PC-3 (cell line): ENCODE results near the gene LIG3. TPM values are rescaled to one million over a fixed set of nuclear protein-coding genes. Genes with fewer than 3 reads are reported as not detected.
A peak's percentile ranks its signal among the peaks of the same experiment; 100 is the strongest.

Experiments used
- ATAC-seq: fragments of 200-7000 bp; cut with Tn5 transposase; 2 replicates; pipeline ENCODE4 v1.9.1; 2020; ENCODE audit warnings: mild to moderate bottlenecking, moderate library complexity
- BruUV-seq: library from RNA; stranded (reverse); fragments of 400-500 nt; replicated peaks from 2 replicates; lab custom pipeline; 2021; lab: Mats Ljungman, UMichigan
- CTCF ChIA-PET: fragments of 300-600 bp; sonication (Branson Sonifier 250); formaldehyde crosslinking; loops from one replicate; lab custom pipeline; 2022; ENCODE audit warnings: antibody characterized with exemption; lab: Charles Lee
- POLR2A ChIA-PET: fragments of 300-600 bp; sonication (Branson Sonifier 250); formaldehyde crosslinking; loops from one replicate; lab custom pipeline; 2022; ENCODE audit warnings: antibody characterized with exemption; ENCODE audit not compliant: unreplicated experiment; lab: Charles Lee
- DNase-seq: peaks from one replicate; pipeline ENCODE4 v3.0.0-alpha.2; 2015
- H2AFZ ChIP-seq: fragments of 300-600 bp; sonication (generic); 2 replicates; pipeline ENCODE4 v1.6.0; 2016; ENCODE audit warnings: antibody characterized with exemption, low read length
- H3F3A ChIP-seq: fragments of 300-600 bp; sonication (generic); one replicate; pipeline ENCODE4 v1.6.0; 2017; ENCODE audit warnings: antibody characterized with exemption, low read length, control low read depth, mild to moderate bottlenecking; ENCODE audit not compliant: unreplicated experiment
- H3K27ac ChIP-seq: fragments of 300-600 bp; sonication (generic); 2 replicates; pipeline ENCODE4 v1.5.1; 2016; ENCODE audit warnings: mild to moderate bottlenecking, low read length
- H3K27me3 ChIP-seq: fragments of 300-600 bp; sonication (generic); 2 replicates; pipeline ENCODE4 v1.6.1; 2016; ENCODE audit warnings: low read length, mixed read lengths
- H3K36me3 ChIP-seq: fragments of 300-600 bp; sonication (generic); 2 replicates; pipeline ENCODE4 v1.6.1; 2016; ENCODE audit warnings: low read depth, mixed run types, low read length, mixed read lengths
- H3K4me1 ChIP-seq: fragments of 300-600 bp; sonication (generic); 2 replicates; pipeline ENCODE4 v1.5.1; 2016; ENCODE audit warnings: low read length; ENCODE audit not compliant: insufficient read depth
- H3K4me2 ChIP-seq: fragments of 300-600 bp; sonication (generic); 2 replicates; pipeline ENCODE4 v1.6.0; 2016; ENCODE audit warnings: low read length
- H3K4me3 ChIP-seq: fragments of 300-600 bp; sonication (generic); 2 replicates; pipeline ENCODE4 v1.5.1; 2016; ENCODE audit warnings: mild to moderate bottlenecking, low read length, mixed read lengths
- H3K79me2 ChIP-seq: fragments of 300-600 bp; sonication (generic); 2 replicates; pipeline ENCODE4 v1.6.1; 2017; ENCODE audit warnings: low read length, mixed read lengths
- H3K9ac ChIP-seq: fragments of 300-600 bp; sonication (generic); 2 replicates; pipeline ENCODE4 v1.6.0; 2016; ENCODE audit warnings: mild to moderate bottlenecking, low read length
- H3K9me2 ChIP-seq: fragments of 300-600 bp; sonication (generic); replicated peaks from 2 replicates; pipeline ENCODE4 v1.6.1; 2016; ENCODE audit warnings: mixed run types, low read length, mixed read lengths
- H3K9me3 ChIP-seq: fragments of 300-600 bp; sonication (generic); 2 replicates; pipeline ENCODE4 v1.6.1; 2016; ENCODE audit warnings: low read length, mixed read lengths
- H4K20me1 ChIP-seq: fragments of 300-600 bp; sonication (generic); 2 replicates; pipeline ENCODE4 v1.6.1; 2016; ENCODE audit warnings: low read length, mixed read lengths
- CTCF ChIP-seq: fragments of 300-600 bp; sonication (generic); conservative IDR thresholded peaks from 2 replicates; pipeline ENCODE4 v1.5.1; 2017; ENCODE audit warnings: antibody characterized with exemption, low read depth, mild to moderate bottlenecking, low read length
- EZH2 ChIP-seq: fragments of 300-600 bp; sonication (generic); IDR thresholded peaks from one replicate; pipeline ENCODE4 v1.6.1; 2017; ENCODE audit warnings: antibody characterized with exemption, mild to moderate bottlenecking, low read length; ENCODE audit not compliant: unreplicated experiment
- EZH2phosphoT487 ChIP-seq: fragments of 300-600 bp; sonication (generic); IDR thresholded peaks from 2 replicates; pipeline ENCODE4 v1.6.1; 2018; ENCODE audit warnings: mild to moderate bottlenecking, antibody characterized with exemption, low read length, borderline replicate concordance
- intact Hi-C: fragments of 100-400 bp; cut with micrococcal nuclease; formaldehyde crosslinking; loops from 2 replicates; pipeline ENCODE4 v1.9.0; 2023
- total RNA-seq: library from RNA; depleted of rRNA; stranded (reverse); fragments of >200 nt; gene quantifications from 2 replicates; pipeline ENCODE4 v1.2.3, GENCODE V29; 2014

LIG3 gene
- total RNA-seq, 1 experiment from 2014 or later = 43.2 TPM

DNA sequence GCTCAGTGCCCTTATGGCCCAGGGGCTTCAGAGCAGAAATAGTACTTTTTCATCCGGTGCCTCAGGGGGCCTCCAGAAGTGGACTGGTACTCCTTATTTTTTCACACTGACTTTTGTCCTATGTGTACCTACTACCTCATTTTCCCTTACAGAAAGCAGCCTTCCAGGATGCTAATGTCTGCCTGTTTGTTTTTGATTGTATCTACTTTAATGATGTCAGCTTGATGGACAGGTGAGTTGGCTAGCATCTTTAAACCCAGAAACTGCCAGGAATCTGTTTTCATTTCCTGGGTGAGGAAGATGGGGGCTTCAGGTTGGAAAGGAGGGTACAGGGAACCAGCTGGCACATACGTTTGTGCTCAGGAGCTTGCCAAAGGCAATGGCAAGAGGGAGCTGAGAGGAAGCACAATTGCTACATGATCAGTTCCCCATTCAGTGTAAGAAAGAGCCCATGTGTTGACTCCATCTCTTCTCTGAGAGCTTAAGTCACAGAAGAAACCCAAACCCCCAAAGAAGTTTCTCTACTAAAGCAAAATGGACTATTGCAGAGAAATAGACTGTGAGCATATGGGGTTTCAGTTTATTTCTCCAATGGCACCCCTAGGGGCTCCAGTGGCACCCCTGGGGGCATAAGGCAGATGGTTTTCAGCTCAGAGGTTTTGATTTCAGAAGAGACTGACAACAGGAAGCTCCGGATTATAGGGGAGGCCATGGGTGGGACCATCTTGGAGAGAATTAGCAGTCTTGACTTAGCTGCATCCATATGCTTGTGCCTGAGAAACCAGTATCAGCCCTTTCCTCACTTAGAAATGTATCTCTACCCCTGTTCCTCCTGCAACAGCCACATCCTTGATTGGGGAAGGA is 16.3 kb downstream of the LIG3 start:
- no TSS peak for BruUV-seq
- DNase-seq (no peak), ATAC-seq (no peak)
- Histone ChIP-seq H3K27me3 (no peaks in the 10 kb centered on the region), H3K9ac (no peak overlapping the region), H4K20me1 (no peaks in the 10 kb centered on the region), H3K4me3 (no peak overlapping the region), H3K36me3 (peaks cover 14% of the 10 kb centered on the region), H3K79me2 (no peaks in the 10 kb centered on the region), H3F3A (no peaks in the 10 kb centered on the region), H3K27ac (no peak overlapping the region), H3K4me2 (no peak overlapping the region), H3K9me3 (no peaks in the 10 kb centered on the region), H3K4me1 (peaks cover 5% of the 10 kb centered on the region; the same call in 1 of the 2 replicates), H3K9me2 (no peaks in the 10 kb centered on the region), H2AFZ (no peak overlapping the region)
- CTCF ChIA-PET = no interaction called here
- POLR2A ChIA-PET = no interaction called here
- TF ChIP-seq EZH2 (no peak), CTCF (no peak), EZH2phosphoT487 (no peak)
- intact Hi-C loops = no loop called here

GRCh38 chr17:34997355-34997862 is 17.1 kb downstream of the LIG3 start:
- peak; percentile 12 for DNase-seq
- no peak overlapping the region for H3K4me3 ChIP-seq
- H3K9me2 ChIP-seq = no peaks in the 10 kb centered on the region
- H3K4me1 ChIP-seq = peaks cover 9% of the 10 kb centered on the region
- H4K20me1 ChIP-seq = no peaks in the 10 kb centered on the region
- H3K4me2 ChIP-seq = no peak overlapping the region
- intact Hi-C loops = no loop called here
- H2AFZ ChIP-seq = no peak overlapping the region
- no peaks in the 10 kb centered on the region for H3F3A ChIP-seq
- no peaks in the 10 kb centered on the region for H3K79me2 ChIP-seq
- TF ChIP-seq CTCF (no peak), EZH2 (no peak), EZH2phosphoT487 (no peak)
- POLR2A ChIA-PET = no interaction called here
- H3K9me3 ChIP-seq = no peaks in the 10 kb centered on the region
- no peaks in the 10 kb centered on the region for H3K27me3 ChIP-seq
- CTCF ChIA-PET = no interaction called here
- no peak overlapping the region for H3K9ac ChIP-seq
- no peak for ATAC-seq
- H3K27ac ChIP-seq = no peak overlapping the region
- no TSS peak for BruUV-seq
- peaks cover 18% of the 10 kb centered on the region for H3K36me3 ChIP-seq

DNA sequence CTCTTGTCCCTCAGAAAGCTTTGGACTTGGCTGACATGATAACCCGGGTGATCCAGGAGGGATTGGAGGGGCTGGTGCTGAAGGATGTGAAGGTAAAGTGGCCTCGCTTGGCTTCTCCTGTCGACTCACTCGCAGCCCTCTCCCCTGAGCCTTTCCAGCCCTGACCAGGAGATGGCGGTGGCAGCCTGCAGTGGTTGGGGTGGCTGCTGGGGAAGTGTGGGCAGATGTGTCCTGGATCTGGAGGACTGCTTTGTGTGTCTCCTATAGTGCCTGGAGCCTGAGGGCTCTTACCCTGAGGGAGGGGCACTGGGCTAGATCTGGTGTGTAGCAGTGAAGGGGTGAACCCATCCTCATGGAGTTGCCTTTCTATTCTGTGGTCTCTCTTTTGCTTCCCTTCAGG is 17.9 kb downstream of the LIG3 start:
- POLR2A ChIA-PET = no interaction called here
- CTCF ChIA-PET = no interaction called here
- Histone ChIP-seq H3K27ac (no peak overlapping the region), H3F3A (no peaks in the 10 kb centered on the region), H2AFZ (no peak overlapping the region), H3K4me1 (peaks cover 13% of the 10 kb centered on the region), H3K9ac (no peak overlapping the region), H4K20me1 (no peaks in the 10 kb centered on the region), H3K9me2 (no peaks in the 10 kb centered on the region), H3K9me3 (no peaks in the 10 kb centered on the region), H3K4me2 (no peak overlapping the region), H3K36me3 (peaks cover 18% of the 10 kb centered on the region), H3K27me3 (no peaks in the 10 kb centered on the region), H3K79me2 (no peaks in the 10 kb centered on the region), H3K4me3 (no peak overlapping the region)
- no TSS peak for BruUV-seq
- peak; percentile 80 for ATAC-seq
- peak; percentile 66 for DNase-seq
- TF ChIP-seq CTCF (peak; percentile 81), EZH2phosphoT487 (no peak)
- intact Hi-C loops = loop anchor here (1.0 to 2.0 kb wide), 2 partner anchors 91 to 121 kb away; partner anchors contain the start of gene RAD51D
